Activated T-helper 17 cell treated with anti-CD3 and anti-CD28 coated beads, Interleukin-2, amount 50 U/mL, for 72 hours (primary cell): ENCODE results near the gene HRCT1. TPM values are rescaled to one million over a fixed set of nuclear protein-coding genes. Genes with fewer than 3 reads are reported as not detected.

ENCODE experiments used
- ATAC-seq: fragments of 150-1000 bp; cut with Tn5 transposase; replicated peaks from 2 replicates; pipeline ENCODE4 v1.10.0; 2021; ENCODE audit warnings: mild to moderate bottlenecking, moderate library complexity
- H3K27ac Mint-ChIP-seq: one replicate; pipeline ENCODE4 v1.8.0; 2022; ENCODE audit warnings: mixed read lengths
- H3K27me3 Mint-ChIP-seq: one replicate; pipeline ENCODE4 v1.8.0; 2022; ENCODE audit warnings: mixed read lengths
- H3K36me3 Mint-ChIP-seq: one replicate; pipeline ENCODE4 v1.8.0; 2022; ENCODE audit warnings: low read depth, mild to moderate bottlenecking, mixed read lengths
- H3K4me1 Mint-ChIP-seq: one replicate; pipeline ENCODE4 v1.8.0; 2022; ENCODE audit warnings: mixed read lengths
- H3K4me3 Mint-ChIP-seq: one replicate; pipeline ENCODE4 v1.8.0; 2022; ENCODE audit warnings: mild to moderate bottlenecking, mixed read lengths
- H3K9me3 Mint-ChIP-seq: one replicate; pipeline ENCODE4 v1.8.0; 2022; ENCODE audit warnings: mixed read lengths
- total RNA-seq, 2 donors: library from RNA; stranded (reverse); gene quantifications; one replicate each; pipeline ENCODE4 v1.2.3, GENCODE V29; 2022

HRCT1 gene
- total RNA-seq, 2 donors from 2014 or later = not detected

DNA sequence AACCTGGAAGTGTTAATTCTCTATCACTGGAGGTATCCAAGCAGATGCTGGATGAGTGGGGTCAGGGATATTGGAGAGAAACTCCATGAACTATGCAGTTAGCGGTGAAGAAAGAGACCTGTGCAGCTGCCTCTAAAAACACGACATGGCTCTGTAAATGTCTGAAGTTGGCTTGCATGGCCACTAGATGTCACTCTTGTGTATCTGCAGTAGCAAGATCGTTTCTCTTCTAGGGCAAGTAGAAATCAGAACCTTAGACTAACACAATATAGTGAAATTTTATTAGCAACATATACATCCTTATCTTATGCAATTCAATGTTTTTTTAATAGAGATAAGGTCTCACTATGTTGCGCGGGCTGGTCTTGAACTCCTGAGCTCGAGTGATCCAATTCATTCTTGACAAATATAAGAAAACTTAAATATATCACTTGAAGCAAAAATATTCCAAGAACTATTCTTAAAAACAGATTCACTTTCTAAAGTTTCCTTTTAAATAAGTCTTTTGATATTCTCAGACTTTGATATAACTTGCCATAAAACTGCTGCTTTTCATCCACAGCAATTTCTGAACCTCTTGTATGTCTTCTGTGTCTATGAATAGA is 49.0 kb downstream of the HRCT1 start:
- no peaks in the 10 kb centered on the region for H3K36me3 Mint-ChIP-seq
- no peaks in the 10 kb centered on the region for H3K9me3 Mint-ChIP-seq
- no peak overlapping the region for H3K27ac Mint-ChIP-seq
- H3K4me3 Mint-ChIP-seq = no peak overlapping the region
- peaks cover 9% of the 10 kb centered on the region for H3K27me3 Mint-ChIP-seq
- H3K4me1 Mint-ChIP-seq = no peaks in the 10 kb centered on the region
- peak; percentile 71 for ATAC-seq

DNA sequence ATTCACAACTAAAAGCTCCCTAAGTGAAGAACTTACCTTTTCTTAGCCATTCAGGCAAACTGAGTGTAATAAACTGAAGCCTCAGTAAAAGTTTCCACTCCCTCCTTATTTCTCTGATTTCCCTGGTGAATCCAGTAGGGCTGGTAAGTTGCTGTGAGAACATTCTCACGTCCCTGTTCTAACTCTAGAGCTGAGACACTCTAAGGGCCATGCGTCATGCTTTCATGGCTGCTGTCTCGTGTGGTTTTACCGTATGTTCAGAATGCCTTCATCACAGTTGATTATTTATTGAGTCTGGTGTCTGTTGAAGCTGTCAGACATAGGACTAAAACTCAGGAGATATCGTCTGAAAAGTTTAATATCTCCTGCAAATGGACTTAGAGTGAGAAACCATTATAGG is 50.6 kb downstream of the HRCT1 start:
- H3K4me1 Mint-ChIP-seq = no peaks in the 10 kb centered on the region
- no peak overlapping the region for H3K4me3 Mint-ChIP-seq
- H3K27ac Mint-ChIP-seq = no peak overlapping the region
- no peaks in the 10 kb centered on the region for H3K36me3 Mint-ChIP-seq
- H3K27me3 Mint-ChIP-seq = peaks cover 9% of the 10 kb centered on the region
- H3K9me3 Mint-ChIP-seq = no peaks in the 10 kb centered on the region
- ATAC-seq = no peak

Other genes starting within 250 kb of the HRCT1 start
- over 10,000 TPM in 1 of 2 donors, 1,000 to 10,000 TPM in 1; 5,785 to 10,768 TPM for gene RMRP, start 248.2 kb upstream of the HRCT1 start, total RNA-seq
- gene CCDC107, start 247.9 kb upstream of the HRCT1 start, total RNA-seq = 10 to 100 TPM; 17.5 to 19.8 TPM
- 10 to 100 TPM in 1 of 2 donors, 1 to 10 TPM in 1; 9.4 to 16.1 TPM for gene ARHGEF39, start 241.0 kb upstream of the HRCT1 start, total RNA-seq
- gene CA9, start 232.3 kb upstream of the HRCT1 start, total RNA-seq = 10 to 100 TPM in 1 of 2 donors, under 1 TPM in 1; 0.89 to 31.7 TPM
- 1 to 10 TPM; 4.1 to 6.2 TPM for gene TPM2, start 216.3 kb upstream of the HRCT1 start, total RNA-seq
- gene TLN1, start 174.0 kb upstream of the HRCT1 start, total RNA-seq = 100 to 1,000 TPM; 293 to 458 TPM
- gene CREB3, start 173.5 kb upstream of the HRCT1 start, total RNA-seq = 10 to 100 TPM; 23.9 to 40.3 TPM
- gene GBA2, start 157.0 kb upstream of the HRCT1 start, total RNA-seq = 10 to 100 TPM; 27.0 to 36.0 TPM
- gene RGP1, start 156.9 kb upstream of the HRCT1 start, total RNA-seq = 10 to 100 TPM; 18.9 to 25.6 TPM
- gene MSMP, start 151.9 kb upstream of the HRCT1 start, total RNA-seq = not detected
- 10 to 100 TPM; 11.1 to 11.6 TPM for gene NPR2, start 114.6 kb upstream of the HRCT1 start, total RNA-seq
- gene SPAG8, start 93.9 kb upstream of the HRCT1 start, total RNA-seq = under 1 TPM; 0.43 to 0.58 TPM
- gene HINT2, start 91.2 kb upstream of the HRCT1 start, total RNA-seq = 10 to 100 TPM; 27.7 to 38.0 TPM
- not detected for gene FAM221B, start 77.5 kb upstream of the HRCT1 start, total RNA-seq
- 1 to 10 TPM; 2.4 to 6.8 TPM for gene TMEM8B, start 77.0 kb upstream of the HRCT1 start, total RNA-seq
- not detected for gene OR13J1, start 35.8 kb upstream of the HRCT1 start, total RNA-seq
- not detected for gene SPAAR, start 3.3 kb downstream of the HRCT1 start, total RNA-seq
- gene OR2S2, start 52.0 kb downstream of the HRCT1 start, total RNA-seq = not detected
- 1 to 10 TPM; 4.2 to 5.4 TPM for gene RECK, start 130.7 kb downstream of the HRCT1 start, total RNA-seq
- 10 to 100 TPM; 10.2 to 10.7 TPM for gene GLIPR2, start 230.5 kb downstream of the HRCT1 start, total RNA-seq